22Rv1 (cell line): ENCODE results near the gene IL17A.

Source experiments
- CTCF ChIP-seq: fragments of 450-650 bp; IDR thresholded peaks from 2 replicates; pipeline ENCODE4 v1.5.1; 2017; ENCODE audit warnings: mild to moderate bottlenecking
- ZFX ChIP-seq: fragments of 450-650 bp; IDR thresholded peaks from 2 replicates; pipeline ENCODE4 v1.6.1; 2017; ENCODE audit warnings: antibody characterized with exemption, borderline replicate concordance

- TF ChIP-seq CTCF, result no peak
- no peak for TF ChIP-seq ZFX
These were observed 39.2 kb upstream of the IL17A start for GRCh38 chr6:52146851-52147445.
